HG03135 (cell line): ENCODE measurements around the gene GNAQ.
"Not testable (repeated sequence)": the region's sequence is repeated elsewhere in the genome, so short reads cannot be mapped to it uniquely, and the experiment has no call there.

Experiments
- ATAC-seq: cut with Tn5 transposase; IDR thresholded peaks from one replicate; pipeline ENCODE4 v1.9.1; 2021; ENCODE audit warnings: mild to moderate bottlenecking, moderate library complexity; ENCODE audit not compliant: unreplicated experiment

GNAQ gene

GRCh38 chr9:77793849-77794248, 237.8 kb downstream of the GNAQ start:
- no peak for ATAC-seq

DNA sequence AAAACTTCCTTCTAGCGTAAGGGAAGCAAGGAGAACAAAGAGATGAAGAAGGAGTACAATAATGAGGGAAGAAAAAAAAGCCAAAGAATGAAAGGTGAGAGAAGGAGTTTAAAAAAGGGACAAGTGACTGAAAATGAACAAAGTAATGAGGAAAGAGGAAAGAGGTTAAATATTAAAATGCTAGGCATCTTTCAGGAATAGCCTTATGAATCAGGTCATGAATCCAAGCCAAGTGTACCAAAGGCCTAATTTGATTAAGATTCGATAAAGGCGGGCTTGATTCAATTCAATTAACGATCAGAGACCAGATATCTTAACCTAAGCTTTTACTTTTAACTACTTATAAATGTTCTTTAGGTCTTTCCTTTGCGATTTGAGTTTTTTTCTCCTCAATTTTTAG, 241.7 kb downstream of the GNAQ start:
- no peak for ATAC-seq

- ATAC-seq: no peak
Measured at GRCh38 chr9:77785341-77785740, 246.3 kb downstream of the GNAQ start.

DNA sequence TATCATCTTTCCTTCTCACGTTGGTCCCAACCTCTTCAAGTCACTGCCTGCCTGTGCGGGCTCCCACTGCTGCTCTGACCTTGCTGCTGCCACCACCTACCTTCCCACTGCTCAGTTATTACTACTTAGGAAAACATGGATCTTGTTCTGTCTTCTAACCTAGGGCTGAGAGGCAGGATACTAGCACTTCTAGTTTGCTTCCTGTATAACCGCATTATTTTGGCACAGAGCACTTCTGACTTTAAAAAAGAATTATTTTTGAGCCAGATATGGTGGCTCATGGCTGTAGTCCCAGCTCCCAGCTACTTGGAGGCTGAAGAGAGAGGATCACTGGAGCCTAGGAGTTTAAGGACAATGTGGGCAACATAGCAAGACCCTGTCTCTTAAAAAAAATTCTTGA, 248.1 kb downstream of the GNAQ start:
- no peak for ATAC-seq

DNA sequence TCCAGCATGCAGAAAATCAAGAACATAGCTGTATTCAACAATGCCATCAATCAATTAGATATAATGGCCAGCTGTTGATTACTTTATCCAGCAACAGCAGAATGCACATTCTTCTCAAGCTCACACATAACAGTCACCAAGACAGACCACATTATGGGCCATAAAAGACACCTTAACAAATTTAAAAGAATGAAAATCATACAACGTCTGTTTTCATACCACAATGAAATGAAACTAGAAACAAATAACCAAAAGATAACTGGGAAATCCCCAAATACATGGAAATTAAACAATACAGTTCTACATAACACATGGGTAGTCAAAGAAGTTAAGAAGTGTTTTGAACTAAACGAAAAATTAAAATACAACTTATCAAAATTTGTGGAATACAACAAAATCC, 252.6 kb downstream of the GNAQ start:
- ATAC-seq: no peak

GRCh38 chr9:77773381-77773780, 258.2 kb downstream of the GNAQ start:
- no peak for ATAC-seq

DNA sequence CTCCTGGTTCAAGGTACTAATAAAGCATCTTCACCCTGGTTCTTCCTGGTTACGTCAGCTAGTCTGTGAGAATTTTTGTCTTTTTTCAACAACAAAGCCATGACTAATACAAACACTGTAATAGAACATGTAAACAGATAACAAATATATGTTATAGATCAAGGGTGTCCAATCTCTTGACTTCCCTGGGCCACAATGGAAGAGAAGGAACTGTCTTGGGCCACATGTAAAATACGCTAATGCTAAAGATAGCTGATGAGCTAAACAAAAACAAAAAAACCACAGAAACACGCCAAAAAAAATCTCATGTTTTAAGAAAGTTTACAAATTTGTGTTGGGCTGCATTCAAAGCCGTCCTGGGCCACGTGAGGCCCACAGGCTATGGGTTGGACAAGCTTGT, 259.0 kb downstream of the GNAQ start:
- ATAC-seq: no peak

DNA sequence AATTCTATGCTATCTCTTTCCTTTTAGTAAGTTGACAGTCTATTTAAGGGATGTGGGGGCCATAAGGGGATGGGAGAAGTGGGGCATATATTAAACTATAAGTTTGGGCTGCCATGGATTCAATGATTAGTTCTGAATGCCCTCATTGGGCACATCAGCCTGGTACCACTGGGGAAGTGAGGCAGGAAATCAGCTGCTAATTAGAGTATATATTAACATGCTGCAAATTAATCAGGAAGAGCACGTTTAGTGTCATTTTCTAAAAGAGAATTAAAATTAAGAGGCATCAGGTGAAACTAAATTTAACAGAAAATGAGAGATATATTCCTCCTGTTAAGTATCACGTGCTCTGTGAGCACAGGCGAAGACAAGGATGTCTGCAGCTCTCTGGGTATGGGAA, 260.4 kb downstream of the GNAQ start:
- ATAC-seq: no peak

DNA sequence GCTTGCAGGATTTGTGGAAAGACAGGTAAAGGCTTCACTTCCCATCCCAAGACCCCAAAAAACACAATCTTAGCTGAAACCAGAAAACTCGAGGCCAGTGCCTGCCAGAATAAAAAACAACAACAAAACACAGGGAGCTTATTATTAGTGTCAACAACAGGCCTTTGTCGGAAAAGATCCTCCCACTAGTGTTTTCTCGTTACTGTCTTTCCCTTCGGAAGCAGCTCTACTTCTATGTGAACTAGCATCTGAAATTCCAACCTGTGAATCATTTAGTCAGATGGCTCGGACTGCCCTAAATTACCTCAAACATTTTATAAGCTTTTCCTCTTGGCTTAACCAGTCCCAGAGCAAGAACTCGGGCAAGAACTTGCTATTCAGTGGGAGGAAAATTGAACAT, 261.3 kb downstream of the GNAQ start:
- ATAC-seq: no peak

DNA sequence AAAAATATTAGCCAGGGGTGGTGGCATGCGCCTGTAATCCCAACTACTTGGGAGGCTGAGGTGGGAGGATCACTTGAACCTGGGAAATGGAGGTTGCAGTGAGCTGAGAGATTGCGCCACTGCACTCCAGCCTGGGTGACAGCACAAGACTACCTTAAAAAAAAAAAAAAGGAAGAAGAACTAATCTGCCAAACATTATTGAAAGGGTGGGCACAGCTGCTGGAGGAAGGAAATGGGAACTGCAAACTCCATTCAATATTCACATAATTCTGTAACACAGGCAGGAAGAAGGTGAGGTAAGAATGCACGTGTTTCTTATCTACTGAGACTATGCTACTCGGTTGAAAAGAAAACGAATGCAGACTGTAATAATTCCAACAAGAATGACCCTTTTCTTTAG, 262.4 kb downstream of the GNAQ start:
- ATAC-seq: no peak

- no peak for ATAC-seq
Measured at GRCh38 chr9:77766587-77766986, 265.0 kb downstream of the GNAQ start.

GRCh38 chr9:77765781-77766259, 265.8 kb downstream of the GNAQ start:
- ATAC-seq: no peak

DNA sequence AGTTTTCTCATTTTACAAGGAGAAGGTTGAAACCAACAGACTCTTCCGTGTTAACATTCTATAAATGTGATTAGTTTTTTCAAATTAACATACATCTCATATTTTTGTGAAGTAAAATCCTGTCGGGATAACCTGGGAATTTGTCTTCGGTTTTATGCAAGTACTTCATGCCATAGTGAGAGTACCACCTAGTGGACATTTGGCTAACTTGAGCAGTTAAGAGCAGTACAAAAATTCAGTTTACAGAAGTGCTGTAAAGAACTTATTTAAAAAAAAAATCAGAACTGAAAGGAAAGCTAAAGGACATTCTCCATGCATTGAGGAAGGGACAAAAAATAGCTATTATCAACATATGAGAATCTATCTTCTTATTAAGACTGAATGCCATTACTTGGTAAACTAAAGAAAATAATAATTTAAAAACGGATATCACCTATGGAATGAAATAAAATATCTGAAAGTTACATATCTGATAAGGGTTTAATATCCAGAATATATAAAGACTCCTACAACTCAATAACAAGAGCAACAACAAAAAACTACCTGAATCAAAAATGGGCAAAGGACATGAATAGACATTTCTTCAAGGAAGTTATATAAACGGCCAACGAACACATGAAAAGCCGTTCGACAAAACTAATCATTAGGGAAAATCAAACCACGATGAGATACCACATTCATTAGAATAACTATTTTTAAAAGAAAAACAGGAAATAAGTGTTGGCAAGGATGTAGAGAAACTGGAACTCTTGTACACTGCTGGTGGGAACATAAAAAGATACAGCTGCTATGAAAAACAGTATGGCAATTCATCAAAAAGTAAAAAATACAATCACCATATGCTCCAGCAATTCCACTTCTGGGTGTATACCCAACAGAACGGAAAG, 266.5 kb downstream of the GNAQ start:
- no peak for ATAC-seq

GRCh38 chr9:77763566-77763965, 268.0 kb downstream of the GNAQ start:
- ATAC-seq: no peak

GRCh38 chr9:77760919-77761318, 270.7 kb downstream of the GNAQ start:
- ATAC-seq: not testable (repeated sequence)

- no peak for ATAC-seq
Measured at GRCh38 chr9:77759391-77759790, 272.2 kb downstream of the GNAQ start.

DNA sequence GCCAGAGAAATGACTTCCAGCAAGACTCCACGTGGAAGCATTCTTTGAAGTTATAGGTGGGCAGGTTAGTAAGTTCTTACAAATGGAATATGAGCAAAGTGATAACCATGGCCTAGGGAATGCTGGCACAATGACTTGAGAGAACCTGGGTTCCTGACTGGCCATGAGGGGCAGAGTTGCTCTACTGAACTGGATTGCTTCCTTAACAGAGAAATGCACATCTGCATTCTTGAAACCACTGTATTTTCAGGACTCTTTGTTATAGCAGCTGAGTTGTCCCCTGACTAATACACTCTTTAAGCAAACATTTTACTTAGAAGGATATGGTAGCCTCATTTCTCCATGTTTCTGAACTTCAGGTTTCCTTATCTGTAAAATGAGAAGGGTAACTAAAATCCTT, 275.2 kb downstream of the GNAQ start:
- ATAC-seq: no peak

GRCh38 chr9:77753180-77753579, 278.4 kb downstream of the GNAQ start:
- ATAC-seq: no peak

DNA sequence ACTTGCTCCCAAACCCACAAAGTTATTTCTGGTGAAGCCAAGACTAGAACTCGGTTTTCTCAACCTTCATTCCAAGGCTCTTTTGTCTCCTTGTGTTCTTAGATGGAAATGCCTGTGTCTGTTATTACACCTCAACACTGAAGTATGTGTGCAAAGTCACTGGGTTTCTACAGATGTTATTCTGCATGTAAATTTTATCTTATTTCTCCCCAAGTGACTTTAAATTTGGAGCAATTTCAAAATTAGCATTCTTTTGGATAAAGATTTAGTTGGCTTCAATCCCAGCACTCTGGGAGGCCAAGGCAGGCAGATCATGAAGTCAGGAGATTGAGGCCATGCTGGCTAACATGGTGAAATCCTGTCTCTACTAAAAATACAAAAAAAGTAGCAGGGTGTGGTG, 279.1 kb downstream of the GNAQ start:
- ATAC-seq: no peak

DNA sequence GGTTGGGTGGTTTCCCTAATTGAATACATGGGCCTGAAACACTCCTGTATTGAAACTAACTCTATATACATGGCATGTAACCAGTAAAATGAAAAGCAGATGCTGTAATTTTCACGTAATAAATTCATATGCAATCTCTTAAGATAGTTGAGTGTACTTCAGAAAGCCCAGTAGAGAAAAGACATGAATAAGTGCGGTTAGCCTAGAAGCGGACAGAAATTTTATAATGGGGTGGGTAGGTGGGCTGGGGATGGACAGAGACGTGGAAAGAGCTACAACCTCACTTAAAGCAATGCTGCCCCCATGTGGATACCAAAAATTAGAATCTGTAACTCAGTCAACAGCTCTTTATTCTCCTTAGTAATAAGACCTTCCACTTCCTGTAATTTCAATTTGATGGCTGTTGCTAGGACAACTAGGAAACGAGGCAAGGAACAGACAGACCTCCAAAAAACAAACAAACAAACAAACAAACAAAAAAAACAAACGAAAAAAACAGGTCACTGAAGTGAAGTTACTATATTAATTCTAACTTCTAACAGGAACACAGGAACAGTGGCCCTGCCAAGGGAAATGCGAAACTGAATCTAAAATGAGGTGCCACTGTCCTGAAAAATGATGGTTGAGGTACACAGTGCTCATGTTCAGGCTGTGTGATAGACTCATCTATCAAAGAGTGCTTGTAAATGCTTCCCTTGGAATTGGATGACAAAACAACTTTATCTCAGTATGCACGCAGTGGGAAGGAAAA, 280.1 kb downstream of the GNAQ start:
- no peak for ATAC-seq

DNA sequence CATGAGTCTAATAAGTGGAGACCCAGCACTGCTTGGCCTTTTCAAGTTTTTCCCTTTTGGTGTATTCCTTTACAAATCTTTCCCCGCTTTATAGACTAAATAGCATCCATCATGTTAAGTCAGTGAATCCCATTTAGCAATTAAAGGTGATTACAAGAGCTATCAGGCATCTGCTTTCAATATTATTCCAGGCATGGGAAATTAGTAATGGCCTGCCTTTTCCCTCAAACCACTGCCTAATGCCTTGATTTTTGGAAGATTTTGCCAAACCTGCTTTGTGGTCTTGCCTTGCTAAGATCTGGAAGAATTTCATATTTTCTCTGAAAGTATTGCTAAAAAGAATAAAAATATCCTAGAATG, 280.6 kb downstream of the GNAQ start:
- no peak for ATAC-seq

- no peak for ATAC-seq
Measured at GRCh38 chr9:77750284-77750683, 281.3 kb downstream of the GNAQ start.
